Esophagus muscularis mucosa (tissue), 4 donors: ENCODE results near the gene UFSP1.

Experiments
- CTCF ChIP-seq, 3 experiments: fragments of 200-600 bp in 2 of 3; fragments of 450-650 bp in 1 of 3; sonication (generic) in 2 of 3; IDR thresholded peaks; one replicate each; pipeline ENCODE4 v1.5.1; 2017 to 2019; ENCODE audit warnings: antibody characterized with exemption in 3 of 3, mild to moderate bottlenecking in 2 of 3, moderate library complexity in 1 of 3
- EP300 ChIP-seq: sonication (generic); formaldehyde crosslinking; IDR thresholded peaks from one replicate; pipeline ENCODE4 v1.6.1; 2017; ENCODE audit warnings: antibody characterized with exemption
- POLR2A ChIP-seq: fragments of 450-650 bp; IDR thresholded peaks from one replicate; pipeline ENCODE4 v1.6.1; 2017; ENCODE audit warnings: antibody characterized with exemption, moderate library complexity, mild to moderate bottlenecking, low read depth
- POLR2AphosphoS5 ChIP-seq, 2 donors: sonication (generic); formaldehyde crosslinking; IDR thresholded peaks; one replicate each; pipeline ENCODE4 v1.6.1; 2017; ENCODE audit warnings: antibody characterized with exemption in 2 of 2

DNA sequence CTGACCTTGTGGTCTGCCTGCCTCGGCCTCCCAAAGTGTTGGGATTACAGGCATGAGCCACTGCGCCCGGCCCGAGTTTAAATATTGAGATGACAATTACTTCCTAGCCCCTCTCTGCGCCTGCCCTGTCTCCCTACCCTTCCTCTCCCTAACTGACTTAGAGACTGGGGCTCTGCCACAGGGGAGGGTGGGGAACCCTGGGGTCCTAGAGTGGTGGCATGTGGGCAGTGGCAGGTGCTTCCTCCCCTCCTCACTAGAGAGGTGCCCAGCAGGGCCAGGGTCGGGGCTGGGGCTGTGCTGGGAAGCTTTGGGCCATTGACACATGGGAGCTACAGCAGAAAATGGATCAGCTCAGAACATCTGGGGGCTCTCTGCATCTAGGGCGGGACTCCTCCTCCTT, 13.1 kb upstream of the UFSP1 start:
- TF ChIP-seq CTCF (IDR thresholded peaks at IDR 0.05) (no peak), POLR2A (no peak), POLR2AphosphoS5 (IDR thresholded peaks at IDR 0.05) (no peak), EP300 (no peak)
